PC-3 (cell line): Measurements from ENCODE around the gene TBCEL.

ENCODE experiments used
- EZH2 ChIP-seq: fragments of 300-600 bp; sonication (generic); IDR thresholded peaks from one replicate; pipeline ENCODE4 v1.6.1; 2017; ENCODE audit warnings: antibody characterized with exemption, mild to moderate bottlenecking, low read length; ENCODE audit not compliant: unreplicated experiment
- TF ChIP-seq, protein P1 (sequence below): fragments of 300-600 bp; sonication (generic); conservative IDR thresholded peaks from 2 replicates; pipeline ENCODE4 v1.5.1; 2017; ENCODE audit warnings: antibody characterized with exemption, low read depth, mild to moderate bottlenecking, low read length

- TF ChIP-seq, protein P1, sequence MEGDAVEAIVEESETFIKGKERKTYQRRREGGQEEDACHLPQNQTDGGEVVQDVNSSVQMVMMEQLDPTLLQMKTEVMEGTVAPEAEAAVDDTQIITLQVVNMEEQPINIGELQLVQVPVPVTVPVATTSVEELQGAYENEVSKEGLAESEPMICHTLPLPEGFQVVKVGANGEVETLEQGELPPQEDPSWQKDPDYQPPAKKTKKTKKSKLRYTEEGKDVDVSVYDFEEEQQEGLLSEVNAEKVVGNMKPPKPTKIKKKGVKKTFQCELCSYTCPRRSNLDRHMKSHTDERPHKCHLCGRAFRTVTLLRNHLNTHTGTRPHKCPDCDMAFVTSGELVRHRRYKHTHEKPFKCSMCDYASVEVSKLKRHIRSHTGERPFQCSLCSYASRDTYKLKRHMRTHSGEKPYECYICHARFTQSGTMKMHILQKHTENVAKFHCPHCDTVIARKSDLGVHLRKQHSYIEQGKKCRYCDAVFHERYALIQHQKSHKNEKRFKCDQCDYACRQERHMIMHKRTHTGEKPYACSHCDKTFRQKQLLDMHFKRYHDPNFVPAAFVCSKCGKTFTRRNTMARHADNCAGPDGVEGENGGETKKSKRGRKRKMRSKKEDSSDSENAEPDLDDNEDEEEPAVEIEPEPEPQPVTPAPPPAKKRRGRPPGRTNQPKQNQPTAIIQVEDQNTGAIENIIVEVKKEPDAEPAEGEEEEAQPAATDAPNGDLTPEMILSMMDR: no peak
- TF ChIP-seq EZH2: no peak
These were observed 45.2 kb upstream of the TBCEL start for GRCh38 chr11:120978701-120979100.
